Measurements from ENCODE around the gene GLI3.

GLI3 gene

DNA sequence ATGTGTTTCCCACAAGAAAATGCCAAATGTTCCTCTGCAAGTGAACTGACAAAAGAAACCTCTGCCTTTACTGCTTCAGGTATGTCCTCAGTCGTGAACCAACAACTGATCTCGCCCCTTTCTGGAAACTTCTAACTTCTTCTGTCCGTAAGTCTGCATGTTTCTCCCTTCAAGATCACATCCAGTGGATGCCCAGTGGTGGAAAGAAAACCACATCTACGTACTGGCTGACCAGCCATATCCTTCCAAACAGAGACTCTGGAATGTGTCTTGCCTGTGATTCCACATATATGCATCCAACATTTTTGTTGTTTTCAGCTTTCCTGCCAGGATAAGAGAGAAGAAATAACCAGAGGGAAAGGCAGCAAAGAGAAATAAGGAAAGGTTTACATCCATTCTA is 152.7 kb downstream of the GLI3 start:
- Histone ChIP-seq H3K27ac (no peak overlapping the region), H3K9me3 (no peaks in the 10 kb centered on the region), H3K27me3 (no peaks in the 10 kb centered on the region), H3K4me1 (ENCODE audit: control insufficient read depth in 1 of 2, insufficient read depth in 1 of 2, low read depth in 1 of 2, low read length in 1 of 2) (peaks cover 6% of the 10 kb centered on the region in 2 experiments), H3K4me3 (ENCODE audit: low read depth in 1 of 2, low read length in 1 of 2) (no peak overlapping the region), H3K36me3 (no peaks in the 10 kb centered on the region)
- TF ChIP-seq, protein P1, sequence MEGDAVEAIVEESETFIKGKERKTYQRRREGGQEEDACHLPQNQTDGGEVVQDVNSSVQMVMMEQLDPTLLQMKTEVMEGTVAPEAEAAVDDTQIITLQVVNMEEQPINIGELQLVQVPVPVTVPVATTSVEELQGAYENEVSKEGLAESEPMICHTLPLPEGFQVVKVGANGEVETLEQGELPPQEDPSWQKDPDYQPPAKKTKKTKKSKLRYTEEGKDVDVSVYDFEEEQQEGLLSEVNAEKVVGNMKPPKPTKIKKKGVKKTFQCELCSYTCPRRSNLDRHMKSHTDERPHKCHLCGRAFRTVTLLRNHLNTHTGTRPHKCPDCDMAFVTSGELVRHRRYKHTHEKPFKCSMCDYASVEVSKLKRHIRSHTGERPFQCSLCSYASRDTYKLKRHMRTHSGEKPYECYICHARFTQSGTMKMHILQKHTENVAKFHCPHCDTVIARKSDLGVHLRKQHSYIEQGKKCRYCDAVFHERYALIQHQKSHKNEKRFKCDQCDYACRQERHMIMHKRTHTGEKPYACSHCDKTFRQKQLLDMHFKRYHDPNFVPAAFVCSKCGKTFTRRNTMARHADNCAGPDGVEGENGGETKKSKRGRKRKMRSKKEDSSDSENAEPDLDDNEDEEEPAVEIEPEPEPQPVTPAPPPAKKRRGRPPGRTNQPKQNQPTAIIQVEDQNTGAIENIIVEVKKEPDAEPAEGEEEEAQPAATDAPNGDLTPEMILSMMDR (IDR thresholded peaks at IDR 0.05) = no peak

DNA sequence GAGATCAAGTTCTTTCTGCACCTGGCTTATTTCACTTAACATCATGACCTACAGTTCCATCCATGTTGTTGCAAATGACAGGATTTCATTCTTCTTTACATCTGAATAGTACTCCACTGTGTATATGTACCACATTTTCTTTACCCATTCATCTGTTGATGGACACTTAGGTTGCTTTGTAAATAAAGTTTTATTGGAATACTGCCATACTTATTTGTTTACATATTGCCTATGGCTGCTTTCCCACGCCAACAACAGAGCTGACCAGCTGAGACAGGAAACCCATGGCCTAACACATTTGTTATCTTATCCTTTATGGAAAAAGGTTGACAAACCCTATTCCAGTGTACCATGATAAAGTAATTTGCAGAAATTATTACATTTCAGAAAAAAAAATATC is 153.7 kb downstream of the GLI3 start:
- H3K4me3 ChIP-seq (ENCODE audit: low read depth in 1 of 2, low read length in 1 of 2) = no peak overlapping the region
- no peaks in the 10 kb centered on the region for H3K36me3 ChIP-seq
- H3K27ac ChIP-seq = no peak overlapping the region
- TF ChIP-seq, protein P1 (IDR thresholded peaks at IDR 0.05) = no peak
- no peaks in the 10 kb centered on the region for H3K9me3 ChIP-seq
- H3K4me1 ChIP-seq (ENCODE audit: control insufficient read depth in 1 of 2, insufficient read depth in 1 of 2, low read depth in 1 of 2, low read length in 1 of 2) = peaks cover 6% of the 10 kb centered on the region in 2 experiments
- H3K27me3 ChIP-seq = no peaks in the 10 kb centered on the region

DNA sequence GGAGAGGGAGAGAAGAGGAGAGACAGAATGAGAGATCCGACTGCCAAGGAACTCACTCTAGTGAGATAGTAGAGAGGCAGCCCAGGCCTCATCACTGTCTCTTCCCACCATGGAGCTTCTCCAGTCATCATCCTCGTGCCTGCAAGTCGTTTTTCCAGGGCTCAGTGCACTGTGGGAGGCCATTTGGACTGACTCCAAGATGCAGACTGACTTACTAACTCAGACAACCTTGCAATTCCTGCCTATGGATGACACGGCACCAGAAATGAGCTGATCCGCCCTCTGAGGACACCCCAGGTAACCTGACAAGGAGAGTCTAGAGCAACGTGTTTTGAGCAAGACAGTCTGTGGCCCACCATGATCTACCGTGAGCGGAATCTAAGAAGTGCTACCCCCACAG is 154.9 kb downstream of the GLI3 start:
- H3K27me3 ChIP-seq = no peaks in the 10 kb centered on the region
- no peaks in the 10 kb centered on the region for H3K36me3 ChIP-seq
- no peak overlapping the region for H3K27ac ChIP-seq
- H3K9me3 ChIP-seq = no peaks in the 10 kb centered on the region
- no peak overlapping the region for H3K4me3 ChIP-seq (ENCODE audit: low read depth in 1 of 2, low read length in 1 of 2)
- TF ChIP-seq, protein P1 (IDR thresholded peaks at IDR 0.05) = no peak
- peaks cover 6% of the 10 kb centered on the region in 2 experiments for H3K4me1 ChIP-seq (ENCODE audit: control insufficient read depth in 1 of 2, insufficient read depth in 1 of 2, low read depth in 1 of 2, low read length in 1 of 2)

DNA sequence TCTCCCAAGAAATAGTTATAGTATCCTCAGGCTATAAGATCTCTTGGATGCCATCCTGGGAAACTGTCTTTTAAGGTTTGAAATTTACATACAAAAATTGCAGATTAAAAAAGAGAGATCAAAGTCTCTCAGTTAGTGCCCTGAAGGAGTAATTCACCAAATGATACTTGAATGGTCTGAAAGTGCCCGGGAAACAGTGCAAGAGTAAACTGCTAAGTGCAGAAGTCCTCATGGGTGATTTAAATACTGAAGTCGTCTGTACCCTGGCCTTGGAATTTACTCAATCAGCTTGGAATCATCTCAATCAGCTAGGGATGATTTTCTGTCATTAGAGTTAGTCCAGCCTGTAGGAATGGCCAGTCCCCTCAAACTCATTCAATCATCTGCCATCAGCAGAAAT is 155.3 kb downstream of the GLI3 start:
- TF ChIP-seq, protein P1 (IDR thresholded peaks at IDR 0.05) = no peak
- H3K27ac ChIP-seq = no peak overlapping the region
- H3K36me3 ChIP-seq = no peaks in the 10 kb centered on the region
- H3K4me3 ChIP-seq (ENCODE audit: low read depth in 1 of 2, low read length in 1 of 2) = no peak overlapping the region
- H3K4me1 ChIP-seq (ENCODE audit: control insufficient read depth in 1 of 2, insufficient read depth in 1 of 2, low read depth in 1 of 2, low read length in 1 of 2) = peaks cover 6% of the 10 kb centered on the region in 2 experiments
- no peaks in the 10 kb centered on the region for H3K27me3 ChIP-seq
- H3K9me3 ChIP-seq = no peaks in the 10 kb centered on the region

DNA sequence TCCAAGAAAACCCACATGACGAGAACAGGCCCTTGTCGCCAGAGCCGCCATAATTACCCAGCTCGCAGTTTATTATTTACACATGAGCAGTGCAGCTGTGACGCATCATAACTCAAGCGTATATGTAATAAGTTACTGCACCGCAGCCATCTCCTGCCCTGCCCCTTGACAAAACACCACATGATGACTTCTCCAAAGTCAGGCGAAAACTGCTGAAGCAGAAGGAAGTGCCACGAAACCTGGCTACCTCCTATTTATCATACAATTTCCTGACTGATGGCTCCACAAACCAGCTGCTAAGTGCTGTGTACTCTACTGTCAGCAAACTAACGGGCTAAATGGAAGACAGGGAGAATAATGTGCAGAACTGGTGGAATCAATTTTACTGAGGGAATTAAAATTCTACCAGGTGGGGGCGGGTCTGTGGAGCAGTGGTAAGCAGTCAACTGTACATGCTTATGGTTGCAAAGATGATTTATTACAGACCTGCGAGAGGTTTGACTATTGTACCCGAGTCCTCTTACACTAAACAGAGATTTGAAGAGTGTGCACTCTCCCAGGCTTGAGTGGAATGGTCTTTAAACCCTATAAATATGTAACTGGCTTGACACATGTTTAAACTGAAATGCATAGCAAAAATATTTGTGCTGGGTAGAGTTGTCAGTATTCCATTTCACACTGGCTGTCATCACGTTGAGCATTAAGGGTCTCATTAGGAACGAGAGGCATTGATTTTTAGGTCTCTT is 156.0 kb downstream of the GLI3 start:
- H3K36me3 ChIP-seq = no peaks in the 10 kb centered on the region
- H3K27ac ChIP-seq = no peak overlapping the region
- TF ChIP-seq, protein P1 (IDR thresholded peaks at IDR 0.05) = no peak
- H3K27me3 ChIP-seq = no peaks in the 10 kb centered on the region
- peaks cover 6% of the 10 kb centered on the region in 2 experiments for H3K4me1 ChIP-seq (ENCODE audit: control insufficient read depth in 1 of 2, insufficient read depth in 1 of 2, low read depth in 1 of 2, low read length in 1 of 2)
- no peaks in the 10 kb centered on the region for H3K9me3 ChIP-seq
- no peak overlapping the region for H3K4me3 ChIP-seq (ENCODE audit: low read depth in 1 of 2, low read length in 1 of 2)

All from neutrophil (primary cell).